Measurements from ENCODE around the gene BCL2A1.

The BCL2A1 gene

GRCh38 chr15:79914728-79915127 is 56.3 kb downstream of the BCL2A1 start:
- TF ChIP-seq, protein P1, sequence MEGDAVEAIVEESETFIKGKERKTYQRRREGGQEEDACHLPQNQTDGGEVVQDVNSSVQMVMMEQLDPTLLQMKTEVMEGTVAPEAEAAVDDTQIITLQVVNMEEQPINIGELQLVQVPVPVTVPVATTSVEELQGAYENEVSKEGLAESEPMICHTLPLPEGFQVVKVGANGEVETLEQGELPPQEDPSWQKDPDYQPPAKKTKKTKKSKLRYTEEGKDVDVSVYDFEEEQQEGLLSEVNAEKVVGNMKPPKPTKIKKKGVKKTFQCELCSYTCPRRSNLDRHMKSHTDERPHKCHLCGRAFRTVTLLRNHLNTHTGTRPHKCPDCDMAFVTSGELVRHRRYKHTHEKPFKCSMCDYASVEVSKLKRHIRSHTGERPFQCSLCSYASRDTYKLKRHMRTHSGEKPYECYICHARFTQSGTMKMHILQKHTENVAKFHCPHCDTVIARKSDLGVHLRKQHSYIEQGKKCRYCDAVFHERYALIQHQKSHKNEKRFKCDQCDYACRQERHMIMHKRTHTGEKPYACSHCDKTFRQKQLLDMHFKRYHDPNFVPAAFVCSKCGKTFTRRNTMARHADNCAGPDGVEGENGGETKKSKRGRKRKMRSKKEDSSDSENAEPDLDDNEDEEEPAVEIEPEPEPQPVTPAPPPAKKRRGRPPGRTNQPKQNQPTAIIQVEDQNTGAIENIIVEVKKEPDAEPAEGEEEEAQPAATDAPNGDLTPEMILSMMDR (IDR thresholded peaks at IDR 0.05; ENCODE audit: low read depth, low read length, missing control alignments), result no peak
- H3K4me3 ChIP-seq (ENCODE audit: low read depth, low read length), result no peak overlapping the region
- no peak for DNase-seq (ENCODE audit: low read depth)
